GM21423 (cell line): ENCODE data around the gene ABTB1.

Experiments used
- ATAC-seq: cut with Tn5 transposase; IDR thresholded peaks from one replicate; pipeline ENCODE4 v1.9.1; 2021; ENCODE audit warnings: mild to moderate bottlenecking, moderate library complexity; ENCODE audit not compliant: unreplicated experiment

ABTB1 gene

DNA sequence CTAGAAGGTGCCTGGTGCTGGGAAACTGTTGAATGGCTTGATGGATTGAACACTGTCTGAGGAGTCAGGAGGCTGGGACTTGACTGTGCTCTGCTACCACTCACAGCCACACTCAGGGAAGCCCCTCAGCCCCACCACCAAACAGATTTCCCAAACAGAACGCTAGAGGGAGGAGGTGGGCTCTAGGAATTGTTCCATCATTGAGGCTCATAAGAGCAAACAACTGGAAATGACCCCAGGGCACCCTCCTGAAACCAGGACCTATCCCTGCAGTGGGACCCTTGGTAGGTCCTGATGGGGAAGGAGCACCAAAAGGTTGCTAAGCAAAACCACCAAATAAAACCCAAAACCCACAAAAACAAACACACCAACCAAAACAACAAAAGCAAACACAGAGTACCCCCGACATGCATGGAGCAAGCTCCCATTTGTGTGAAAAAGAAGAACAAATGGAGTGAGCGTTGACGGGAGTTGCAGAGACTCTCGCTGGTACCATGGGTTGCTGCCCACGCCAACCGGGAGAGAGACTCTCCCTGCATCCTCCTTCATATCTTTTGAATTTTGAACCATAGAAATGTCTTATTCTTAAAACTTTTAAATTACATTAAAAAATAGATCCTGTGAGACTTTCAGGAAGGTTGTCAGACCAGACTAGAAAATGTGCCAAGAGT, 45.6 kb downstream of the ABTB1 start:
- ATAC-seq, result no peak

- no peak for ATAC-seq
These were observed 46.2 kb downstream of the ABTB1 start for GRCh38 chr3:127718916-127719290.

GRCh38 chr3:127719369-127719768, 46.6 kb downstream of the ABTB1 start:
- no peak for ATAC-seq

- no peak for ATAC-seq
These were observed 47.5 kb downstream of the ABTB1 start for GRCh38 chr3:127720161-127720823.

- no peak for ATAC-seq
These were observed 48.5 kb downstream of the ABTB1 start for GRCh38 chr3:127720985-127721935.

DNA sequence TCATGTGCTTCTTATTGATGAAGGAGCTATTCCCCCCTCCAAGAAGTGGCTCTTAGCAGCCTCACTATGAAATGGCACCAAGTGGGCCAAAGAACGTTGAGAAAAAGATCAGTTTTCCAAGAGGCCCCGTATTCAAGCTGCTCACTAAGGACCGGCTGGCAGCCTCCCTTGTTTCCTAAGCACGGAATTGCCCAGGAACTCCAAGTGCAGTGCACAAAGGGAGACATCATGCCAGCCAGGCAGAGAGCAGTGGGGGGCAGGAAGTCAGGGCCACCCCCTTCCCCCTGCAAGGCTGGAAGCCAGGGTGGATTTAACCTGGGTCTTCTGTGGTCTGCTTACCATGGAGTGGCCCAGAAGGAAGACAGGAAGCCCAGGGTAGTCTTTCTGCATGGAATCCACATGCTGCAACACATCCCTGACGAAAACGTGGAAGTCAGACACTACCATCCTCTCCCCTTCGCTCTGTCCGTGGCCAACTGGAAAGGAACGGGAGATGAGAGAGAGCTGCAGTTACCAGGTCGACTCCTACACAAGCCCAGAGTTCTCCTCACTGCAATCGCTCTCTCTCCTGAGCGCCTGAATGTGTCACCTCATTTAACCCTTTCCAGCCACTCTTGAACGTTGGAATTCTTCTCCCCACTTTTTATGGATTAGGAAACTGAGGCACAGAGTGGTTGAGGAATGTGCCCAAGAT, 49.5 kb downstream of the ABTB1 start:
- no peak for ATAC-seq

DNA sequence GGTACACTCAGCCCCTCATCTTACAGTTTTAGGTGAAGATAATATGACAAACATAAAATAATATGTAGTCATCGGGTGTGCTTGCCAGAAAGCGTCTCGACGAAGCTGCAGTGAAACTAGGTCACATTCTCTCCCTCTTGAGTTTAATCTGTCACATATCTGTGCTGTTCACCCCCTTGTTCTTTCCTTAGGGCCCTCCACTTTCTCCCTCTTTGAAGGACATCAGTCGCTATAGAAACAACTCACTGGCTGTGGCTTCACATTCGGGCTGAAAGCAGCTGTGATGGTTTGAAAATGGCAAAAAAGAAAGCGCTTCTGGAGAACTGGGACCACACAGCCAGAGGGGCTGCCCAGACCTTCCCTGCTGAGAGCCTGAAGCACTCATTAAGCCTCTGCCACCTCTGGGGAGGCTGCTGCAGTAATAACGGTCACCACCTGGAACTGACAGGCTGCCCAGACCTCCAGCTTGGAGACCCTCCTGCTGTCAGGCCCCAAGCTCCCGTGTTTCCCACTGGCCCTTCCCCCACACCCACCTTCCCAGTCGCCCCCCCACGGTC, 50.3 kb downstream of the ABTB1 start:
- no peak for ATAC-seq

GRCh38 chr3:127726894-127727293, 54.1 kb downstream of the ABTB1 start:
- ATAC-seq, result no peak

- no peak for ATAC-seq
These were observed 55.8 kb downstream of the ABTB1 start for GRCh38 chr3:127728417-127729015.

DNA sequence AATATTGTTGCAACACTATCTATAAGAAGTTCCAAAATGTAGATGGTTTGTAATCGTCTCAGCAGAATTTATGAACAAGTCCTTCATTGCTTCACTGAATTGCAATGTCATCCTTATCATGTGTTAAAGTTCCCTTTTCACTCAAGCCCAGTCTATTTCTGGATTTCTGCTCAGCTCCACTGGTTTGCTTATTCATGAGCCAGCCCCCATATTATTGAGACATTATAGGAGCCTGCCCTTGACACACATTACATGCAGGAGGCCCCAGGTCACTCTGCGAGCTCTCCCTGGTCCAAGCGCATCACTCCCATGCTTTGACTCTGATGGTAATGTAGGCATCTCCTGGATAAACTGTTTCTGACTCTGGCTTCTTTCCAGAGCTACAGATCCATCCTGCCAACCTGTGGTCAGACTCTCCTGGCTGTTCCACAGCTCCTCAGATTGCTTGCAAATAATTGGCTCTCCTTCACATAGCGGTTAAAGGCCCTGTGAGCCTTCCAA, 56.9 kb downstream of the ABTB1 start:
- ATAC-seq, result no peak

DNA sequence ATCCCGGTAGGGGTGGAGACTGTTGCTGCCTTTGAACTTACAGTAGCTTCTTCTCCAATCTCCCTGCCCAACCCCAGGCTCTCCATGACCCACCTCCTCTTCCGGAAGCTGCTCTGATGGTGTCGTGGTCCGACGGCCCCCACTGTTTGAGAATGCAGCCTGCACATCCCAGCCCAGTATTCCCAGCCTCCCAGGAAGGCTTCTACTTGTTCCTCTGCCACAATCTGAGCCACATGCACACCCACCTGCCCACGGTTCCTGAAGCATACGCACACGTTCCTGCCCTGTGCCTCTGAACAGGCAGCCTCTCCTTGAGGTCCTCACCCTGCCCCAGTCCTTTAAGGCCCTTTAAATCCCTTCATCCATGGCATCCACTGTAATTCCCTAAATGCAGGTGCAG, 57.4 kb downstream of the ABTB1 start:
- no peak for ATAC-seq
